Measurements from ENCODE around the gene SNRPF. TPM values are rescaled to one million over a fixed set of nuclear protein-coding genes. Genes with fewer than 3 reads are reported as not detected.

SNRPF gene
- total and polyA plus RNA-seq, 2 of the 8 experiments (the other 6 are each of a cell fraction or from before 2014, with no cell fraction given) = 58.5 to 79.7 TPM

GRCh38 chr12:95880895-95881294, 22.1 kb downstream of the SNRPF start:
- DNase-seq (ENCODE audit: low read depth in 1 of 2, low spot score in 2 of 2) = no peak
- H2BK20ac ChIP-seq (ENCODE audit: low read length) = no peak overlapping the region
- WGBS, 2 experiments (ENCODE audit: extremely low coverage in 1 of 2, insufficient coverage in 1 of 2, insufficient read length in 1 of 2, insufficient replicate concordance in 2 of 2, low coverage in 1 of 2, low lambda C conversion rate in 2 of 2, missing lambda C conversion rate in 1 of 2) = 100% methylated on average over 1 of the region's 1 CpG; no CpG with 5 or more reads in 1 of the 2 experiments
- no peak overlapping the region for H2AFZ ChIP-seq (ENCODE audit: low read length)
- no peaks in the 10 kb centered on the region for H3K79me2 ChIP-seq (ENCODE audit: control insufficient read depth in 1 of 2, insufficient read depth in 2 of 2, low read length in 2 of 2)
- H4K8ac ChIP-seq (ENCODE audit: extremely low read depth, insufficient read depth, low read length) = no peak overlapping the region
- H4K91ac ChIP-seq (replicated peaks; ENCODE audit: insufficient read length, low read length) = no peak overlapping the region
- no peak overlapping the region for H4K5ac ChIP-seq (ENCODE audit: insufficient read length, low read depth, low read length)
- no peak overlapping the region for H2BK12ac ChIP-seq (ENCODE audit: low read depth, low read length)
- H2BK120ac ChIP-seq (replicated peaks; ENCODE audit: low read depth, low read length) = no peak overlapping the region
- H3K27me3 ChIP-seq (replicated peaks in 1 of 4; ENCODE audit: control insufficient read depth in 3 of 4, extremely low read depth in 1 of 4, insufficient read depth in 3 of 4, low read length in 3 of 4) = no peaks in the 10 kb centered on the region
- no peak overlapping the region for H2BK5ac ChIP-seq (ENCODE audit: low read depth, low read length)
- FAIRE-seq = no peak
- no peak overlapping the region for H3K9ac ChIP-seq (replicated peaks in 1 of 4; ENCODE audit: extremely low read depth in 1 of 4, low read depth in 3 of 4, low read length in 3 of 4)
- no peak overlapping the region for H3K27ac ChIP-seq (ENCODE audit: low read depth, low read length)
- no peak overlapping the region for H3K4ac ChIP-seq (replicated peaks; ENCODE audit: insufficient read length, low read depth, low read length)
- H3K4me3 ChIP-seq (ENCODE audit: extremely low read depth in 1 of 4, insufficient read depth in 2 of 4, low read depth in 3 of 4, low read length in 4 of 4) = no peak overlapping the region
- H3K4me1 ChIP-seq (replicated peaks in 1 of 4; ENCODE audit: control insufficient read depth in 3 of 4, insufficient read depth in 4 of 4, low read length in 3 of 4) = no peaks in the 10 kb centered on the region
- H3K36me3 ChIP-seq (ENCODE audit: control insufficient read depth in 2 of 4, insufficient read depth in 4 of 4, low read length in 3 of 4) = no peaks in the 10 kb centered on the region; a peak in 1 of 8 replicates
- H3K79me1 ChIP-seq (ENCODE audit: low read depth, low read length) = no peaks in the 10 kb centered on the region
- H3K18ac ChIP-seq (ENCODE audit: extremely low read depth, low read length) = no peak overlapping the region
- H3K4me2 ChIP-seq (ENCODE audit: insufficient read depth in 1 of 2, low read depth in 2 of 2, low read length in 2 of 2) = no peak overlapping the region
- no peak overlapping the region for H3K23ac ChIP-seq (ENCODE audit: insufficient read length)
- peaks cover 5 to 17% of the 10 kb centered on the region in 2 experiments; a peak in 3 of 4 replicates for H3K9me3 ChIP-seq (ENCODE audit: insufficient read depth in 2 of 2, low read depth in 1 of 2, low read length in 1 of 2)
- ChIA-PET POLR2A (ENCODE audit: partially characterized antibody) (interaction anchor here (1.2 kb wide), 1 partner anchor 9 kb away, joined by 3 read pairs; no protein-coding TSS in a partner anchor), CTCF (ENCODE audit: partially characterized antibody) (no interaction called here)
- H3K23me2 ChIP-seq (ENCODE audit: low read depth, low read length) = no peaks in the 10 kb centered on the region
- H3K14ac ChIP-seq (ENCODE audit: insufficient read length) = no peak overlapping the region
- no peak overlapping the region for H2AK5ac ChIP-seq (ENCODE audit: low read depth, low read length)
- no peaks in the 10 kb centered on the region for H4K20me1 ChIP-seq (replicated peaks in 1 of 2; ENCODE audit: control insufficient read depth in 1 of 2, insufficient read depth in 2 of 2, low read length in 2 of 2)
- H2BK15ac ChIP-seq (ENCODE audit: low read length) = no peak overlapping the region
- no peak overlapping the region for H3K56ac ChIP-seq (replicated peaks; ENCODE audit: insufficient read length, low read depth, low read length)
- TF ChIP-seq BACH1 (IDR thresholded peaks at IDR 0.05; ENCODE audit: low read length) = no peak
- TF ChIP-seq SAP30 (IDR thresholded peaks at IDR 0.05; ENCODE audit: insufficient read depth, insufficient replicate concordance, low read length) = no peak
- TF ChIP-seq FOSL1 (IDR thresholded peaks at IDR 0.05; ENCODE audit: insufficient read depth, low read depth, low read length) = no peak
- TF ChIP-seq USF2 (IDR thresholded peaks at IDR 0.05; ENCODE audit: low read length) = no peak
- TF ChIP-seq NANOG (IDR thresholded peaks at IDR 0.05; ENCODE audit: insufficient read depth, low read depth, low read length, poor library complexity, severe bottlenecking) = no peak
- TF ChIP-seq SP4 (IDR thresholded peaks at IDR 0.05; ENCODE audit: low read length) = no peak
- no peak for TF ChIP-seq NRF1 (IDR thresholded peaks at IDR 0.05; ENCODE audit: low read depth, low read length)
